Type B pancreatic cell (in vitro differentiated cells): ENCODE measurements around the gene MAS1. TPM values are rescaled to one million over a fixed set of nuclear protein-coding genes. Genes with fewer than 3 reads are reported as not detected.

ENCODE experiments used
- DNase-seq: peaks from one replicate; pipeline ENCODE4 v3.0.0; 2021; ENCODE audit warnings: mixed read lengths; ENCODE audit not compliant: unreplicated experiment; ENCODE audit errors: extremely low spot score
- H3K27ac Mint-ChIP-seq: 2 replicates; pipeline ENCODE4 v1.8.0; 2021; ENCODE audit warnings: mild to moderate bottlenecking, mixed read lengths
- H3K27me3 Mint-ChIP-seq: 2 replicates; pipeline ENCODE4 v1.8.0; 2021; ENCODE audit warnings: mixed read lengths
- H3K36me3 Mint-ChIP-seq: 2 replicates; pipeline ENCODE4 v1.8.0; 2021; ENCODE audit warnings: mixed read lengths
- H3K4me1 Mint-ChIP-seq: one replicate; pipeline ENCODE4 v1.8.0; 2021; ENCODE audit warnings: mixed read lengths; ENCODE audit not compliant: unreplicated experiment
- H3K4me3 Mint-ChIP-seq: 2 replicates; pipeline ENCODE4 v1.8.0; 2021; ENCODE audit warnings: mild to moderate bottlenecking, mixed read lengths
- H3K9me3 Mint-ChIP-seq: 2 replicates; pipeline ENCODE4 v1.8.0; 2021; ENCODE audit warnings: mixed read lengths
- CTCF ChIP-seq: fragments of 200-600 bp; sonication (generic); conservative IDR thresholded peaks from 2 replicates; pipeline ENCODE4 v1.5.0; 2021; ENCODE audit warnings: antibody characterized with exemption, mild to moderate bottlenecking
- total RNA-seq: library from RNA; stranded (reverse); gene quantifications from 2 replicates; pipeline ENCODE4 v1.2.1, GENCODE V29; 2021; ENCODE audit warnings: low replicate concordance

Gene MAS1
- total RNA-seq, 1 donor from 2014 or later, result not detected

DNA sequence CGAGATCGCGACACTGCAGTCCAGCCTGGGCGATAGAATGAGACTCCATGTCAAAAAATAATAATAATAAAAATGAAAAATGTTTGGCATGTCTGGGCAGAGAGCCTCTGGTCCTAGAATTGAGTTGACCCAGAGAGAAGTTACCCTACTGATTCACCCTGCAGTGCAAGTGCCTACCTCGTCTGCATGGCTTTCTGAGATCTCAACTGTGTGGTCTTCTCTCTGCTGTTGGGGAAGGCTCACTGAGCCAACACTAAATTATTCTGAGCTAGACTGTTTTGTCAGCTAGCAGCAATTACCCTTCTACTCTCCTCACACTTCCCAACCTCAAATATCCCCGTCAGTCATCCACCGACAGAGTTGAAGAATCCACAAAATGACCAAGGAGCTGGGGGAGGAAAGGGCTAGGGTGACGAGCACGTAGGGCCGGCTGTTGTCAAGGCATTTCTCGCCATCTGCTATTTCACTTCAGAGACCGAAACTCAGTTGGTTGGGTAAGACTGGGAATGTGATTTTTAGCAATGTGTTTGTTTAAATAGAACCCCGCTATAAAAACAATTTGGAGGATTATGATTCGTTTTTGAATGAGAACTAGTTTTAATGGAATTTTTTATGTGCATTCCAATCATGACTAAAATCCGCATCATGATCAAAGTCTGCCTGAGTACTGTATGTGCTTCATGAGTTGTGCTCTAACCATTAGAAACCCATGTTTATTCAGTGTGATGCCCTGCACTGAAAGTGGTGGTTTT lies 9.4 kb downstream of the MAS1 start:
- Mint-ChIP-seq H3K27me3 (no peaks in the 10 kb centered on the region), H3K4me3 (no peak overlapping the region), H3K27ac (no peak overlapping the region), H3K36me3 (no peaks in the 10 kb centered on the region), H3K9me3 (no peaks in the 10 kb centered on the region), H3K4me1 (no peaks in the 10 kb centered on the region)
- DNase-seq, result no peak
- TF ChIP-seq CTCF, result no peak

- TF ChIP-seq CTCF, result no peak
- H3K36me3 Mint-ChIP-seq, result no peaks in the 10 kb centered on the region
- peaks cover 4% of the 10 kb centered on the region for H3K27me3 Mint-ChIP-seq
- DNase-seq, result no peak
- H3K9me3 Mint-ChIP-seq, result no peaks in the 10 kb centered on the region
- H3K27ac Mint-ChIP-seq, result no peak overlapping the region
- no peaks in the 10 kb centered on the region for H3K4me1 Mint-ChIP-seq
- no peak overlapping the region for H3K4me3 Mint-ChIP-seq
Measured at GRCh38 chr6:159902620-159903019, 11.8 kb downstream of the MAS1 start.

GRCh38 chr6:159904497-159904911 lies 13.7 kb downstream of the MAS1 start:
- Mint-ChIP-seq H3K9me3 (no peaks in the 10 kb centered on the region), H3K4me3 (no peak overlapping the region), H3K4me1 (no peaks in the 10 kb centered on the region), H3K36me3 (no peaks in the 10 kb centered on the region), H3K27ac (no peak overlapping the region), H3K27me3 (peaks cover 7% of the 10 kb centered on the region)
- TF ChIP-seq CTCF, result no peak
- no peak for DNase-seq

- TF ChIP-seq CTCF, result no peak
- no peak overlapping the region for H3K4me3 Mint-ChIP-seq
- no peaks in the 10 kb centered on the region for H3K4me1 Mint-ChIP-seq
- no peak overlapping the region for H3K27ac Mint-ChIP-seq
- H3K27me3 Mint-ChIP-seq, result peaks cover 17% of the 10 kb centered on the region
- H3K36me3 Mint-ChIP-seq, result no peaks in the 10 kb centered on the region
- no peak for DNase-seq
- peaks cover 5% of the 10 kb centered on the region for H3K9me3 Mint-ChIP-seq
Measured at GRCh38 chr6:159906400-159906799, 15.6 kb downstream of the MAS1 start.

DNA sequence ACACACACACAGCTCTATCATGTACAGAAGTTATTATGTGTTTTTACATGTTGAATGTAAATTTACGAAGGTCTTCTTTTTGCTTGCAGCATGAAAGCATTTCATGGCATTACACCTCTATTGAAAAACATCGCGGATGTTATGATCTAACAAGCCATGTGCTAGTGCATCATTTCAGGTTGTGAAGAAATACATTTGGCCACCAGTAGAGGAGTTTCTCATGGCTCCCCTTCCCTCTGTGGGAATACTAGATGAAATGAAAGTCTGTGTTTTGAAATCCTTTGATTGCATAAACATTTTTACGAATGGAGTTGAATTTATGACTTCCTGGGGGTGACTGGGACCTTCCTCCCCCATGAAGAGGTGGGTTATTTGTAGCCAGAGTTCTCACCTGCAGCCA lies 17.7 kb downstream of the MAS1 start:
- TF ChIP-seq CTCF, result no peak
- Mint-ChIP-seq H3K4me3 (no peak overlapping the region), H3K27me3 (peaks cover 27% of the 10 kb centered on the region), H3K27ac (no peak overlapping the region), H3K36me3 (no peaks in the 10 kb centered on the region), H3K9me3 (peaks cover 5% of the 10 kb centered on the region), H3K4me1 (no peaks in the 10 kb centered on the region)
- DNase-seq, result no peak
